ENCODE data around the gene NEK8. TPM values are rescaled to one million over a fixed set of nuclear protein-coding genes. Genes with fewer than 3 reads are reported as not detected.

Gene NEK8
- total and polyA plus RNA-seq, 9 of the 15 experiments (the other 6 are each of a cell fraction or from before 2014, with no cell fraction given), result 0.98 to 16.6 (median 4.6) TPM

GRCh38 chr17:28728364-28729200, at the start of gene NEK8 (continued):
- TF ChIP-seq GMEB1 (CRISPR knock-in tag; IDR thresholded peaks at IDR 0.05) (no peak), TARDBP (IDR thresholded peaks at IDR 0.05) (peak; percentile 79), FOXJ3 (CRISPR knock-in tag; IDR thresholded peaks at IDR 0.05) (no peak), E2F5 (CRISPR knock-in tag; IDR thresholded peaks at IDR 0.05) (no peak), BCOR (IDR thresholded peaks at IDR 0.05) (0 out of 2 replicates have a peak, but pooled peaks have one; percentile 2), POLR3G (IDR thresholded peaks at IDR 0.05; ENCODE audit: extremely low read depth, insufficient read length, insufficient replicate concordance) (no peak), ZNF57 (CRISPR knock-in tag; IDR thresholded peaks at IDR 0.05) (no peak), CBX2 (IDR thresholded peaks at IDR 0.05; ENCODE audit: insufficient read depth, low read length, poor library complexity, severe bottlenecking) (no peak), E2F3 (CRISPR knock-in tag; IDR thresholded peaks at IDR 0.05) (no peak), ZBTB12 (CRISPR knock-in tag; IDR thresholded peaks at IDR 0.05) (no peak), ZNF717 (CRISPR knock-in tag; IDR thresholded peaks at IDR 0.05) (no peak), DNMT1 (IDR thresholded peaks at IDR 0.05) (no peak), AFF1 (IDR thresholded peaks at IDR 0.05; ENCODE audit: low read depth in 1 of 2, partially characterized antibody in 2 of 2) (no peak), TBL1XR1 (IDR thresholded peaks at IDR 0.05; ENCODE audit: low read length in 2 of 2) (no peak), RFX5 (IDR thresholded peaks at IDR 0.05; ENCODE audit: low read depth, low read length) (no peak), HLTF (IDR thresholded peaks at IDR 0.05) (0 out of 2 replicates have a peak, but pooled peaks have one; percentile 50), CBX3 (IDR thresholded peaks at IDR 0.05; ENCODE audit: borderline replicate concordance in 1 of 2, low read length in 2 of 2) (no peak), BHLHE40 (IDR thresholded peaks at IDR 0.05; ENCODE audit: low read length) (peak; percentile 22)

All from K562 (cell line).